Measurements from ENCODE around the gene RAB20. TPM values are rescaled to one million over a fixed set of nuclear protein-coding genes. Genes with fewer than 3 reads are reported as not detected.

The RAB20 gene
- total RNA-seq, 2 experiments from 2014 or later, result 6.9 to 7.2 TPM

- CTCF ChIA-PET, result interaction anchor here (0.6 kb wide), 1 partner anchor 30 kb away, joined by 3 read pairs; no protein-coding TSS in a partner anchor
- POLR2A ChIA-PET, result no interaction called here
- Mint-ChIP-seq H3K27ac (no peak overlapping the region), H3K9me3 (no peaks in the 10 kb centered on the region), H3K4me3 (no peak overlapping the region), H3K36me3 (ENCODE audit: low read depth) (no peaks in the 10 kb centered on the region), H3K27me3 (peaks cover 33% of the 10 kb centered on the region), H3K4me1 (no peaks in the 10 kb centered on the region)
- DNase-seq, result no peak
Measured at GRCh38 chr13:110583178-110583865, 21.8 kb upstream of the RAB20 start.

GRCh38 chr13:110582421-110582954 is 21.0 kb upstream of the RAB20 start:
- CTCF ChIA-PET, result no interaction called here
- no peaks in the 10 kb centered on the region for H3K9me3 Mint-ChIP-seq
- no peak for DNase-seq
- peaks cover 35% of the 10 kb centered on the region for H3K27me3 Mint-ChIP-seq
- POLR2A ChIA-PET, result no interaction called here
- no peak overlapping the region for H3K27ac Mint-ChIP-seq
- H3K4me1 Mint-ChIP-seq, result no peaks in the 10 kb centered on the region
- no peaks in the 10 kb centered on the region for H3K36me3 Mint-ChIP-seq (ENCODE audit: low read depth)
- no peak overlapping the region for H3K4me3 Mint-ChIP-seq

- ChIA-PET CTCF (interaction anchor here (0.7 kb wide), 1 partner anchor 43 kb away, joined by 4 read pairs; no protein-coding TSS in a partner anchor), POLR2A (no interaction called here)
- no peak for DNase-seq
- no peaks in the 10 kb centered on the region for H3K9me3 Mint-ChIP-seq
- H3K36me3 Mint-ChIP-seq (ENCODE audit: low read depth), result no peaks in the 10 kb centered on the region
- no peak overlapping the region for H3K27ac Mint-ChIP-seq
- no peak overlapping the region for H3K4me3 Mint-ChIP-seq
- H3K4me1 Mint-ChIP-seq, result peaks cover 2% of the 10 kb centered on the region
- peaks cover 40% of the 10 kb centered on the region for H3K27me3 Mint-ChIP-seq
Measured at GRCh38 chr13:110581506-110582185, 20.1 kb upstream of the RAB20 start.

GRCh38 chr13:110580800-110581199 is 19.3 kb upstream of the RAB20 start:
- H3K4me1 Mint-ChIP-seq, result peaks cover 7% of the 10 kb centered on the region
- POLR2A ChIA-PET, result no interaction called here
- H3K27me3 Mint-ChIP-seq, result peaks cover 42% of the 10 kb centered on the region
- H3K9me3 Mint-ChIP-seq, result no peaks in the 10 kb centered on the region
- CTCF ChIA-PET, result no interaction called here
- H3K36me3 Mint-ChIP-seq (ENCODE audit: low read depth), result no peaks in the 10 kb centered on the region
- no peak overlapping the region for H3K4me3 Mint-ChIP-seq
- H3K27ac Mint-ChIP-seq, result no peak overlapping the region
- DNase-seq, result no peak

DNA sequence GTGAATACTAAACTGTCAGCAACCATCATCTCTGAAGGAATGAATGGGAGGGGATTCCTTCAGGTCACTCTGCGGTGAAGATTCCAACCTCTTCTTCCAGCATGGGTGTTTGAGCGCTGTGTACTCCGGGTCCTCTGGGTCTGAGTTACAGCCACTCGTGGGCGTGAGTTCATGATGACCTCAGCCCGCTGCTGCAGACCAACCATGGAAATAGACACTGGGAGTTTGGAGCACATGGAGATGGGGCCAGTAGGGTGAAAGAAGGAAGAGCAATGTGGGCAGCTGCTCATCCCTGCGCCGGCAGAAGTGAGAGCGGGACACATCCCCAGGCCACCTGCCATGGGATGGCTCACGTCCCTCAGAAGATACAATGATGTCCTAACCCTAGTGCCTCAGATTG is 16.8 kb upstream of the RAB20 start:
- Mint-ChIP-seq H3K27me3 (peaks cover 54% of the 10 kb centered on the region), H3K36me3 (ENCODE audit: low read depth) (no peaks in the 10 kb centered on the region), H3K4me1 (peaks cover 22% of the 10 kb centered on the region), H3K9me3 (no peaks in the 10 kb centered on the region), H3K27ac (no peak overlapping the region), H3K4me3 (no peak overlapping the region)
- POLR2A ChIA-PET, result no interaction called here
- CTCF ChIA-PET, result no interaction called here
- DNase-seq, result no peak

GRCh38 chr13:110576736-110577476 is 15.4 kb upstream of the RAB20 start:
- no peaks in the 10 kb centered on the region for H3K9me3 Mint-ChIP-seq
- H3K4me3 Mint-ChIP-seq, result no peak overlapping the region
- H3K27ac Mint-ChIP-seq, result no peak overlapping the region
- CTCF ChIA-PET, result no interaction called here
- H3K36me3 Mint-ChIP-seq (ENCODE audit: low read depth), result no peaks in the 10 kb centered on the region
- peaks cover 57% of the 10 kb centered on the region for H3K27me3 Mint-ChIP-seq
- peaks cover 22% of the 10 kb centered on the region for H3K4me1 Mint-ChIP-seq
- POLR2A ChIA-PET, result no interaction called here
- DNase-seq, result no peak

DNA sequence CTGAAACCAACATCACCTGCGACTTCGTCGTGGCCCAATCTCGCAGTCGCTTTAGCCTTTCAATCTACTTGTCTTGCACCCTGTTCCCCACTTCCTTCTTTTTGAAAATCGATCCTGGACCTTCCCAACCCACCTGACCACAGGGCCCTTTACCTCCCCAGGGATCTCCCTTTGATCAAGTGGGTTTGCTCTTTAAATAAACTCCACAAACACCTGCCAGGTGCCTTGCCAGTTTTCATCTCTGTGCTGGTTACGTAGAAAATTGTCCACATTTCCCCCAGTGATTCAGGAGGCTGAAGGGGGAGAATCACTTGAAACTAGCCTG is 14.5 kb upstream of the RAB20 start:
- H3K9me3 Mint-ChIP-seq, result no peaks in the 10 kb centered on the region
- ChIA-PET CTCF (interaction anchor here (1.1 kb wide), 1 partner anchor 30 kb away, joined by 3 read pairs; no protein-coding TSS in a partner anchor), POLR2A (no interaction called here)
- H3K36me3 Mint-ChIP-seq (ENCODE audit: low read depth), result no peaks in the 10 kb centered on the region
- H3K27ac Mint-ChIP-seq, result no peak overlapping the region
- peak overlapping the region; percentile 19 for H3K4me3 Mint-ChIP-seq
- H3K4me1 Mint-ChIP-seq, result peaks cover 22% of the 10 kb centered on the region
- H3K27me3 Mint-ChIP-seq, result peaks cover 57% of the 10 kb centered on the region
- no peak for DNase-seq

- ChIA-PET CTCF (interaction anchor here (0.5 to 1.1 kb wide), 2 partner anchors 29 to 148 kb away, joined by 3 read pairs; no protein-coding TSS in a partner anchor), POLR2A (no interaction called here)
- peak; percentile 42 for DNase-seq
- H3K36me3 Mint-ChIP-seq (ENCODE audit: low read depth), result no peaks in the 10 kb centered on the region
- no peak overlapping the region for H3K27ac Mint-ChIP-seq
- H3K27me3 Mint-ChIP-seq, result peaks cover 54% of the 10 kb centered on the region
- peaks cover 22% of the 10 kb centered on the region for H3K4me1 Mint-ChIP-seq
- H3K4me3 Mint-ChIP-seq, result peak overlapping the region; percentile 19
- no peaks in the 10 kb centered on the region for H3K9me3 Mint-ChIP-seq
Measured at GRCh38 chr13:110575322-110576069, 14.0 kb upstream of the RAB20 start.

GRCh38 chr13:110574161-110574560 is 12.6 kb upstream of the RAB20 start:
- Mint-ChIP-seq H3K4me3 (no peak overlapping the region), H3K4me1 (peaks cover 22% of the 10 kb centered on the region), H3K36me3 (ENCODE audit: low read depth) (no peaks in the 10 kb centered on the region), H3K27me3 (peaks cover 53% of the 10 kb centered on the region), H3K9me3 (no peaks in the 10 kb centered on the region), H3K27ac (no peak overlapping the region)
- no peak for DNase-seq
- ChIA-PET CTCF (interaction anchor here (0.7 to 0.9 kb wide), 2 partner anchors 58 to 227 kb away, joined by 3 to 5 read pairs; no protein-coding TSS in a partner anchor), POLR2A (no interaction called here)

- Mint-ChIP-seq H3K4me3 (no peak overlapping the region), H3K27ac (no peak overlapping the region), H3K4me1 (peaks cover 22% of the 10 kb centered on the region), H3K36me3 (ENCODE audit: low read depth) (no peaks in the 10 kb centered on the region), H3K27me3 (peaks cover 48% of the 10 kb centered on the region), H3K9me3 (no peaks in the 10 kb centered on the region)
- no peak for DNase-seq
- CTCF ChIA-PET, result interaction anchor here (1.1 kb wide), 1 partner anchor 117 kb away, joined by 3 read pairs; no protein-coding TSS in a partner anchor
- POLR2A ChIA-PET, result no interaction called here
Measured at GRCh38 chr13:110572778-110573118, 11.2 kb upstream of the RAB20 start.

DNA sequence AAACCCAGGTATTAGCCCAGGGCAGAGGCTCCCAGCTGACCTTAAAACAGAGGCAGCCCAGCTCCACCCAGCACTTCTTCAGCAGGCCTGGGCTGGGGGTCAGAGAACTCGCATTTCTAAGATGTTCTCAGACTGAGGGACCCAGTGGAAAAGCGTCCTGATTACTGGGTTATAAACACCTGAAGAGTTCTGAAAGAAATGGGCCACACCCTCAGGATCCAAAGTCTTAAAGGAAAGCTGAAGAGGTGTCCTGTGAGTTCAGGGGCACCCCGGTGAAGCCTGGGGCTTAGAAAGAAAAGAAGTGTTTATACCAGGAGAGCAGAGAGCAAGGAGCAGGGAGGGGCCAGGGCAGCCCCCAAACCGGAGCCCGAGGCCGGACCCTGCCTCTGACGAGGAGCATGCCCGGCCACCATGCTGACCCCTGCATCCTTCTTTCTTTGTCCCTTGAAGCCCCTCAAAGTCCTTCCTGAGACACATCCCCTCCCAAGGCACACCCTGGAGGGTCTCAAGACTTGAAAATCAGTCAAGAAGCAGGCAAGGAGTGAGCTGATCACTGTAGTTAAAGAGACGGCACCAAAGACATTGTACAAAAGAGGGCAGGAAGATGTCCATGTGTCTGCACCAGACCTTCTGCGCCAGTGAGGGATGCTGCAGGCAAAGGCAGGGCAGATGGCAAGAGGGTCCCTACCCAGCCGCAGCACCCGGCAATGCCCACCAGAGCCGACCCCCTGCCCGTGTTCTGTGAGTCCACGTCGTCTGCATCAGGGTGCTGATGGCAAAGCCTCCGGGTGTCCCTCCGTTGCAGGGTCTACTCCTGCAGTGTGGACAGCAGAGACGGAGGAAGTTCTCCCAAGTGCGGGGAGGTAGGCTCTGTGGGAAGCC is 10.6 kb upstream of the RAB20 start:
- Mint-ChIP-seq H3K4me3 (no peak overlapping the region), H3K36me3 (ENCODE audit: low read depth) (no peaks in the 10 kb centered on the region), H3K4me1 (peaks cover 22% of the 10 kb centered on the region), H3K27ac (no peak overlapping the region), H3K9me3 (no peaks in the 10 kb centered on the region), H3K27me3 (peaks cover 45% of the 10 kb centered on the region)
- DNase-seq, result no peak
- POLR2A ChIA-PET, result no interaction called here
- CTCF ChIA-PET, result interaction anchor here (1.1 kb wide), 1 partner anchor 116 kb away, joined by 3 read pairs; no protein-coding TSS in a partner anchor

GRCh38 chr13:110570886-110571285 is 9.4 kb upstream of the RAB20 start:
- Mint-ChIP-seq H3K9me3 (no peaks in the 10 kb centered on the region), H3K27ac (no peak overlapping the region), H3K27me3 (peaks cover 42% of the 10 kb centered on the region), H3K36me3 (ENCODE audit: low read depth) (no peaks in the 10 kb centered on the region), H3K4me1 (peaks cover 16% of the 10 kb centered on the region), H3K4me3 (no peak overlapping the region)
- ChIA-PET POLR2A (no interaction called here), CTCF (no interaction called here)
- no peak for DNase-seq
